Glutamatergic neuron (in vitro differentiated cells): Measurements from ENCODE around the gene MON1A. TPM values are rescaled to one million over a fixed set of nuclear protein-coding genes. Genes with fewer than 3 reads are reported as not detected.

ENCODE experiments used
- DNase-seq: peaks from one replicate; pipeline ENCODE4 v3.0.0; 2022
- H3K27ac Mint-ChIP-seq: one replicate; pipeline ENCODE4 v1.8.0; 2020; ENCODE audit warnings: mild to moderate bottlenecking, mixed read lengths, inconsistent platforms; ENCODE audit not compliant: unreplicated experiment
- H3K27me3 Mint-ChIP-seq: one replicate; pipeline ENCODE4 v1.8.0; 2020; ENCODE audit warnings: mild to moderate bottlenecking, moderate library complexity, mixed read lengths, inconsistent platforms; ENCODE audit not compliant: unreplicated experiment
- H3K36me3 Mint-ChIP-seq: one replicate; pipeline ENCODE4 v1.8.0; 2020; ENCODE audit warnings: mild to moderate bottlenecking, mixed read lengths, inconsistent platforms; ENCODE audit not compliant: unreplicated experiment
- H3K4me1 Mint-ChIP-seq: one replicate; pipeline ENCODE4 v1.8.0; 2020; ENCODE audit warnings: mild to moderate bottlenecking, low read depth, mixed read lengths, inconsistent platforms; ENCODE audit not compliant: unreplicated experiment
- H3K4me3 Mint-ChIP-seq: one replicate; pipeline ENCODE4 v1.8.0; 2020; ENCODE audit warnings: mild to moderate bottlenecking, mixed read lengths, inconsistent platforms; ENCODE audit not compliant: unreplicated experiment
- H3K9me3 Mint-ChIP-seq: one replicate; pipeline ENCODE4 v1.8.0; 2020; ENCODE audit warnings: mild to moderate bottlenecking, moderate library complexity, mixed read lengths, inconsistent platforms; ENCODE audit not compliant: unreplicated experiment
- total RNA-seq: library from RNA; stranded (reverse); fragmentation: NEBNext Ultra II Directional; extraction: Animal tissue kit (Norgen Biotek cat#: 25700); gene quantifications from one replicate; pipeline ENCODE4 v1.2.1, GENCODE V29; 2021; ENCODE audit not compliant: unreplicated experiment
- TF ChIP-seq, protein P1 (sequence below): fragments of 200-600 bp; sonication (generic); IDR thresholded peaks from one replicate; pipeline ENCODE4 v1.5.0; 2021; ENCODE audit not compliant: partially characterized antibody, unreplicated experiment

MON1A gene
- total RNA-seq, 1 donor from 2014 or later = 15.4 TPM

DNA sequence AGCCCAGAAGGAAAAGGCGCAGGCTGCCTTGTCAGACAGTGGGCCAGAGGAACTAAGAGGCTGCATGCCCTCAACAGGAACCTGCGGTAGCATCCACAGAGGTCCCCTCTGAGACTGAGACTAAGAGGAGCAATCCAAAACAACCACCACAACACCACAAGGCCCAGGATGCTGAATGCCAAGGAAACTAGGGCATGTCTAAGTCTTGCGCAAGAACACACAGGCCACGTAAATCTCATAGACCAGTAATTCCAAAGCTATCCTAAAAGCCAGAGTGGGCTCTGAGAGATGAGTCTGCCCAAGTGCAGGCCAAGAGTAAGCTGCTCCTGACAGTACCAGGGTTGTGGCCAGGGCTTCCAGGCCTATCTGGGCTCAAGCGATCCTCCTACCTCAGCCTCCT is 12.9 kb downstream of the MON1A start:
- no peak for DNase-seq
- TF ChIP-seq, protein P1, sequence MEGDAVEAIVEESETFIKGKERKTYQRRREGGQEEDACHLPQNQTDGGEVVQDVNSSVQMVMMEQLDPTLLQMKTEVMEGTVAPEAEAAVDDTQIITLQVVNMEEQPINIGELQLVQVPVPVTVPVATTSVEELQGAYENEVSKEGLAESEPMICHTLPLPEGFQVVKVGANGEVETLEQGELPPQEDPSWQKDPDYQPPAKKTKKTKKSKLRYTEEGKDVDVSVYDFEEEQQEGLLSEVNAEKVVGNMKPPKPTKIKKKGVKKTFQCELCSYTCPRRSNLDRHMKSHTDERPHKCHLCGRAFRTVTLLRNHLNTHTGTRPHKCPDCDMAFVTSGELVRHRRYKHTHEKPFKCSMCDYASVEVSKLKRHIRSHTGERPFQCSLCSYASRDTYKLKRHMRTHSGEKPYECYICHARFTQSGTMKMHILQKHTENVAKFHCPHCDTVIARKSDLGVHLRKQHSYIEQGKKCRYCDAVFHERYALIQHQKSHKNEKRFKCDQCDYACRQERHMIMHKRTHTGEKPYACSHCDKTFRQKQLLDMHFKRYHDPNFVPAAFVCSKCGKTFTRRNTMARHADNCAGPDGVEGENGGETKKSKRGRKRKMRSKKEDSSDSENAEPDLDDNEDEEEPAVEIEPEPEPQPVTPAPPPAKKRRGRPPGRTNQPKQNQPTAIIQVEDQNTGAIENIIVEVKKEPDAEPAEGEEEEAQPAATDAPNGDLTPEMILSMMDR = no peak
- Mint-ChIP-seq H3K9me3 (peaks cover 4% of the 10 kb centered on the region), H3K4me1 (peaks cover 14% of the 10 kb centered on the region), H3K27ac (no peak overlapping the region), H3K36me3 (no peaks in the 10 kb centered on the region), H3K4me3 (no peak overlapping the region), H3K27me3 (no peaks in the 10 kb centered on the region)

DNA sequence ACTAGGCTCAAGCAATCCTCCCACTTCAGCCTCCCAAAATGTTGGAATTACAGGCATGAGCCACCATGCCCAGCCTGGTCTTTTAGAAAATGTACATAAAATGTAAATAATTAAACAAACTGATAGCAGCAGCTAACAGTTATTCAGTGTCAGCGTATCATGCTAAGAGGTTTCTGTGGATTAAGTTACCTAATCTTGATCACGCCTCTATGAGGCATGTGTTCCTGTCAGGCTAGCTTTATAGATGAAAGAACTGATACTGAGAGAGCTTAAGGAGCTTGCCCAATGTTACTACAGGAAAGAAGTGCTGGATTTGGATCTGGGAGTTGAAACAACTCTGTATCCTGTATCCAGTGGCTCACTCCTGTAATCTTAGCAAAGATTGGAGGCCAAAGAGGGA is 14.7 kb downstream of the MON1A start:
- Mint-ChIP-seq H3K4me1 (peaks cover 19% of the 10 kb centered on the region), H3K36me3 (no peaks in the 10 kb centered on the region), H3K27me3 (peaks cover 5% of the 10 kb centered on the region), H3K4me3 (no peak overlapping the region), H3K27ac (no peak overlapping the region), H3K9me3 (peaks cover 4% of the 10 kb centered on the region)
- TF ChIP-seq, protein P1 = no peak
- DNase-seq = no peak

DNA sequence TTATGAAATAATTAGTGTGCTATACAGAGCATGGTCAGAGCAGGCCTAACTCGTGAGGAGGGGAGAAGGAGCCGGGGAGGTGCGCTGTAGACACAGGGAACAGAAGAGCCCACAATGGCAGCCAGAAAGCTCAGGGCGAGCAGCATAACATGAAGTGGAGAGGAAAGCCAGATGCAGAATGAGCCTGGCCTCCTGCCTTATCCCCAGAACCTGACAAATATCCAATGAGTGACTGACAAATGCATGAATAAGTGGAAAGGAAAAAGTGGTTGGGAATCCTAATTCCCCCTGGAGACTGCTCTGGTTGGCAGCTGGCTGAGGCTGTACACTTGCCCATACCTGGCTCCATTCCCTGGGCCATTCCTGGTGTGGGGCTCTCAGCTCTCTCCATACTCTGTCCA is 16.7 kb downstream of the MON1A start:
- no peak overlapping the region for H3K4me3 Mint-ChIP-seq
- no peak overlapping the region for H3K27ac Mint-ChIP-seq
- H3K27me3 Mint-ChIP-seq = peaks cover 5% of the 10 kb centered on the region
- DNase-seq = peak; percentile 45
- H3K4me1 Mint-ChIP-seq = peaks cover 19% of the 10 kb centered on the region
- no peaks in the 10 kb centered on the region for H3K36me3 Mint-ChIP-seq
- TF ChIP-seq, protein P1 = no peak
- H3K9me3 Mint-ChIP-seq = peaks cover 4% of the 10 kb centered on the region

DNA sequence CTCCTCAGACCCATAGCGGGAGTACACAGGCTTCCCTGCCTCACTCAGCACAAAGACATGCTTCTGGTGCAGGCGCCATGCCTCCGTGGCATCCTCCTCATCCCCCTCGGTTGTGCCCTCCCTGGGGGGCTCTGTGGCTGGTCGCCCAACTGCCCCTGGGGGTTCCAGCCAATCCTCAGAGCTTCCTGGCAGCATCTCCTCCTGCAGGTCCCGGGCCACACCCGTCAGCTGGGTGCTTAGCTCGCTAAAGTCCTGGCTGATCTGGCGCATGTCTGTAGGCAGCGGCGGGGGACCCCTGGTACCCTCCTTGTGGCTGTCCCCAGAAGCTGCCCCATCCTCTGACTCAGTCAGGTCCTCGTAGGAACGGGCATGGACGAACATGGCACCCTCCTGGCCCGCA is 18.0 kb downstream of the MON1A start:
- Mint-ChIP-seq H3K9me3 (peaks cover 4% of the 10 kb centered on the region), H3K27ac (no peak overlapping the region), H3K4me1 (peaks cover 19% of the 10 kb centered on the region), H3K27me3 (peaks cover 5% of the 10 kb centered on the region), H3K36me3 (no peaks in the 10 kb centered on the region), H3K4me3 (no peak overlapping the region)
- DNase-seq = no peak
- TF ChIP-seq, protein P1 = no peak

DNA sequence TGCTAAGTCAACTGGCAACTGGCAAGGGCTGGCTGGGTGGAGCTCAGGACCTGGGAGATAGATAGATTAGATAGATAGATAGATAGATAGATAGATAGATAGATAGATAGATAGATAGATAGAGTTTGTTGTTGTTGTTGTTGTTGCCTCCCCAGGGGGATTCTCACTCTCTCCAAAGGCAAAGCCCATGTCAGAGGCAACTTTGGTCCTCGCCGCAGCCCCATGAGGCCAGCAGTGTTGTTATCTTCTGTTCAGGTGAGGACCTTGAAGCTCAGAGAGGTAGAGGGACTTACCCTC is 18.5 kb downstream of the MON1A start:
- no peak overlapping the region for H3K27ac Mint-ChIP-seq
- peaks cover 19% of the 10 kb centered on the region for H3K4me1 Mint-ChIP-seq
- H3K4me3 Mint-ChIP-seq = no peak overlapping the region
- no peak for DNase-seq
- H3K36me3 Mint-ChIP-seq = no peaks in the 10 kb centered on the region
- peaks cover 4% of the 10 kb centered on the region for H3K9me3 Mint-ChIP-seq
- TF ChIP-seq, protein P1 = no peak
- peaks cover 5% of the 10 kb centered on the region for H3K27me3 Mint-ChIP-seq
